Measurements from ENCODE around the gene SEMA5A. TPM values are rescaled to one million over a fixed set of nuclear protein-coding genes. Genes with fewer than 3 reads are reported as not detected.

The SEMA5A gene
- total and polyA plus RNA-seq, 2 of the 13 experiments (the other 11 are each of a cell fraction or from before 2014, with no cell fraction given): 0.01 TPM; not detected in 1

- TF ChIP-seq ZNF484 (CRISPR knock-in tag; IDR thresholded peaks at IDR 0.05; ENCODE audit: borderline replicate concordance, low read depth): no peak
- no peak for TF ChIP-seq JDP2 (CRISPR knock-in tag; IDR thresholded peaks at IDR 0.05; ENCODE audit: borderline replicate concordance)
- no peak for TF ChIP-seq POGZ (CRISPR knock-in tag; IDR thresholded peaks at IDR 0.05)
Observed at GRCh38 chr5:9468060-9468388, 77.9 kb downstream of the SEMA5A start (continued).

- 25% methylated on average over 13 of the region's 13 CpGs for WGBS (ENCODE audit: low lambda C conversion rate)
- TF ChIP-seq SIX1 (CRISPR knock-in tag; IDR thresholded peaks at IDR 0.05; ENCODE audit: borderline replicate concordance) (no peak), SRF (IDR thresholded peaks at IDR 0.05; ENCODE audit: low read depth, low read length) (no peak), ATF6 (CRISPR knock-in tag; conservative IDR thresholded peaks at IDR 0.05) (no peak), ZNF574 (CRISPR knock-in tag; IDR thresholded peaks at IDR 0.05) (no peak), PITX1 (CRISPR knock-in tag; IDR thresholded peaks at IDR 0.05) (no peak), YY1 (IDR thresholded peaks at IDR 0.05; ENCODE audit: insufficient read depth, insufficient replicate concordance, low read depth, low read length) (no peak), ZNF720 (CRISPR knock-in tag; IDR thresholded peaks at IDR 0.05) (no peak), TRAFD1 (CRISPR knock-in tag; IDR thresholded peaks at IDR 0.05; ENCODE audit: borderline replicate concordance) (no peak), THRA (CRISPR knock-in tag; IDR thresholded peaks at IDR 0.05; ENCODE audit: borderline replicate concordance) (no peak), ZNF737 (CRISPR knock-in tag; IDR thresholded peaks at IDR 0.05; ENCODE audit: borderline replicate concordance) (no peak)
- no TSS peak for BruUV-seq (replicated peaks)
- no peak for FAIRE-seq
- no peak for ATAC-seq
- in situ Hi-C loops (cut with HindIII; ENCODE audit: extremely low pct_ligation_motif_present, low pct_unique_long_range_greater_than_20kb): no loop called here
- Histone ChIP-seq H3K9me3 (ENCODE audit: low read length) (no peaks in the 10 kb centered on the region), H3K79me2 (ENCODE audit: insufficient read depth, low read length) (no peaks in the 10 kb centered on the region), H2AFZ (ENCODE audit: low read length) (no peak overlapping the region), H4K20me1 (ENCODE audit: insufficient read depth, low read length) (no peaks in the 10 kb centered on the region), H3K27ac (ENCODE audit: extremely low read length, insufficient read depth, low read length) (no peak overlapping the region), H3K4me3 (replicated peaks in 1 of 3; ENCODE audit: insufficient read depth in 1 of 3, low read depth in 2 of 3, low read length in 3 of 3) (no peak overlapping the region), H3K4me1 (ENCODE audit: insufficient read depth, low read length) (no peaks in the 10 kb centered on the region), H3K27me3 (ENCODE audit: control insufficient read depth in 1 of 2, insufficient read depth in 2 of 2, low read length in 2 of 2) (no peaks in the 10 kb centered on the region; a peak in 1 of 5 replicates), H3K9ac (ENCODE audit: insufficient read depth, low read depth, low read length) (no peak overlapping the region), H3K4me2 (ENCODE audit: low read depth, low read length) (no peak overlapping the region), H3K36me3 (replicated peaks in 1 of 2; ENCODE audit: control insufficient read depth in 1 of 2, insufficient read depth in 2 of 2, low read length in 2 of 2) (no peaks in the 10 kb centered on the region)
- POLR2A ChIA-PET: no interaction called here
- DNase-seq (ENCODE audit: low spot score): no peak
- CTCF ChIA-PET (ENCODE audit: low intra/inter-chr PET ratio, low total read pairs): no interaction called here
- intact Hi-C loops (cut with micrococcal nuclease; ENCODE audit: unreplicated experiment): no loop called here
Observed at GRCh38 chr5:9467199-9468059, 78.4 kb downstream of the SEMA5A start.
